ENCODE data around the gene TIMM13. TPM values are rescaled to one million over a fixed set of nuclear protein-coding genes. Genes with fewer than 3 reads are reported as not detected.

TIMM13 gene
- total and polyA plus RNA-seq, 2 donors (not counting 3 experiments of a cell fraction or from before 2014, with no cell fraction given): 154 to 160 TPM

GRCh38 chr19:2469102-2469914, 41.9 kb upstream of the TIMM13 start:
- intact Hi-C loops (cut with micrococcal nuclease) (no loop called here), dilution Hi-C loops (cut with MboI; ENCODE audit: extremely low pct_ligation_motif_present, low sequenced_read_pairs) (no loop called here)
- FAIRE-seq: peak; percentile 87
- ChIA-PET CTCF (interaction anchor here (0.9 to 11.2 kb wide), 6 partner anchors 75 to 313 kb away, joined by 3 to 209 read pairs (median 6); no protein-coding TSS in a partner anchor), POLR2A (interaction anchor here (0.6 kb wide), 1 partner anchor 33 kb away, joined by 9 read pairs; no protein-coding TSS in a partner anchor)
- Histone ChIP-seq H3K9me3 (replicated peaks; ENCODE audit: control insufficient read depth, insufficient read depth, low read length) (no peaks in the 10 kb centered on the region), H3K4me2 (ENCODE audit: insufficient read depth, low read length) (no peak overlapping the region), H2AFZ (ENCODE audit: low read depth, low read length) (no peak overlapping the region), H3K9me1 (replicated peaks; ENCODE audit: control insufficient read depth, extremely low read depth, insufficient read depth, low read length) (no peaks in the 10 kb centered on the region), H3K79me2 (ENCODE audit: control insufficient read depth, insufficient read depth, low read length) (no peaks in the 10 kb centered on the region), H3K27ac (ENCODE audit: insufficient read depth, low read depth, low read length) (peak overlapping the region; percentile 1), H3K27me3 (ENCODE audit: control insufficient read depth in 2 of 2, insufficient read depth in 2 of 2, low read length in 2 of 2) (no peaks in the 10 kb centered on the region), H3K36me3 (ENCODE audit: control insufficient read depth in 2 of 2, extremely low read depth in 1 of 2, insufficient read depth in 2 of 2, low read length in 2 of 2) (no peaks in the 10 kb centered on the region), H3K9ac (replicated peaks; ENCODE audit: extremely low read depth, insufficient read depth, low read length) (no peak overlapping the region), H4K20me1 (replicated peaks; ENCODE audit: control insufficient read depth, extremely low read depth, insufficient read depth, low read length) (no peaks in the 10 kb centered on the region), H3K4me1 (ENCODE audit: control insufficient read depth, extremely low read depth, insufficient read depth, low read length) (peaks cover 17% of the 10 kb centered on the region), H3K4me3 (replicated peaks in 1 of 3; ENCODE audit: insufficient read depth in 1 of 3, low read depth in 1 of 3, low read length in 3 of 3) (no peak overlapping the region)
- TF ChIP-seq JUN (IDR thresholded peaks at IDR 0.05; ENCODE audit: borderline replicate concordance, insufficient read depth, insufficient read length, low read depth) (peak; percentile 52), MYC (IDR thresholded peaks at IDR 0.05; ENCODE audit: low read depth, low read length) (no peak), FOS (IDR thresholded peaks at IDR 0.05; ENCODE audit: borderline replicate concordance, insufficient read depth, low read length) (peak; percentile 55)
- BruUV-seq (replicated peaks): no TSS peak
- DNase-seq (ENCODE audit: low read depth, low spot score): peak; percentile 39

- Histone ChIP-seq H3K4me3 (replicated peaks in 1 of 3; ENCODE audit: insufficient read depth in 1 of 3, low read depth in 1 of 3, low read length in 3 of 3) (no peak overlapping the region), H2AFZ (ENCODE audit: low read depth, low read length) (no peak overlapping the region), H3K36me3 (ENCODE audit: control insufficient read depth in 2 of 2, extremely low read depth in 1 of 2, insufficient read depth in 2 of 2, low read length in 2 of 2) (no peaks in the 10 kb centered on the region), H3K9me1 (replicated peaks; ENCODE audit: control insufficient read depth, extremely low read depth, insufficient read depth, low read length) (no peaks in the 10 kb centered on the region), H3K9ac (replicated peaks; ENCODE audit: extremely low read depth, insufficient read depth, low read length) (no peak overlapping the region), H3K4me2 (ENCODE audit: insufficient read depth, low read length) (no peak overlapping the region), H3K4me1 (ENCODE audit: control insufficient read depth, extremely low read depth, insufficient read depth, low read length) (peaks cover 17% of the 10 kb centered on the region), H3K27ac (ENCODE audit: insufficient read depth, low read depth, low read length) (no peak overlapping the region), H3K27me3 (ENCODE audit: control insufficient read depth in 2 of 2, insufficient read depth in 2 of 2, low read length in 2 of 2) (no peaks in the 10 kb centered on the region), H4K20me1 (replicated peaks; ENCODE audit: control insufficient read depth, extremely low read depth, insufficient read depth, low read length) (no peaks in the 10 kb centered on the region), H3K9me3 (replicated peaks; ENCODE audit: control insufficient read depth, insufficient read depth, low read length) (no peaks in the 10 kb centered on the region), H3K79me2 (ENCODE audit: control insufficient read depth, insufficient read depth, low read length) (no peaks in the 10 kb centered on the region)
- dilution Hi-C loops (cut with MboI; ENCODE audit: extremely low pct_ligation_motif_present, low sequenced_read_pairs): no loop called here
- no peak for FAIRE-seq
- intact Hi-C loops (cut with micrococcal nuclease): no loop called here
- no peak for TF ChIP-seq FOS (IDR thresholded peaks at IDR 0.05; ENCODE audit: borderline replicate concordance, insufficient read depth, low read length)
- TF ChIP-seq POLR2A (IDR thresholded peaks at IDR 0.05; ENCODE audit: low read depth, low read length): no peak
- no peak for TF ChIP-seq EZH2 (IDR thresholded peaks at IDR 0.05; ENCODE audit: borderline replicate concordance, low read depth, low read length, severe bottlenecking)
- TF ChIP-seq MYC (IDR thresholded peaks at IDR 0.05; ENCODE audit: low read depth, low read length): no peak
- TF ChIP-seq JUN (IDR thresholded peaks at IDR 0.05; ENCODE audit: borderline replicate concordance, insufficient read depth, insufficient read length, low read depth): no peak
- no peak for TF ChIP-seq POLR2AphosphoS5 (IDR thresholded peaks at IDR 0.05; ENCODE audit: insufficient read depth, low read depth, low read length)
- TF ChIP-seq GATA2 (IDR thresholded peaks at IDR 0.05; ENCODE audit: insufficient read depth, insufficient read length, low read depth, low read length): no peak
- no peak for TF ChIP-seq MAX (IDR thresholded peaks at IDR 0.05; ENCODE audit: insufficient read depth, insufficient read length)
- TF ChIP-seq CTCF (IDR thresholded peaks at IDR 0.05; ENCODE audit: extremely low read depth in 1 of 2, insufficient read depth in 1 of 2, low read depth in 1 of 2, low read length in 2 of 2): no peak
- POLR2A ChIA-PET: no interaction called here
- no TSS peak for BruUV-seq (replicated peaks)
- CTCF ChIA-PET: interaction anchor here (0.9 to 11.2 kb wide), 5 partner anchors 74 to 313 kb away, joined by 3 to 209 read pairs (median 4); no protein-coding TSS in a partner anchor
- no peak for DNase-seq (ENCODE audit: low read depth, low spot score)
Measured at GRCh38 chr19:2468596-2468995, 41.2 kb upstream of the TIMM13 start.

All from endothelial cell of umbilical vein (primary cell).